B cell (primary cell): ENCODE measurements around the gene GALNT17. TPM values are rescaled to one million over a fixed set of nuclear protein-coding genes. Genes with fewer than 3 reads are reported as not detected.

Experiments used
- ATAC-seq: fragments of 200-7000 bp; cut with Tn5 transposase; one replicate; pipeline ENCODE4 v1.10.0; 2021; ENCODE audit warnings: low read depth, mild to moderate bottlenecking, moderate number of reproducible peaks, moderate library complexity
- CTCF ChIA-PET: fragments of 350-600 bp; sonication (Branson Sonifier 250); formaldehyde crosslinking; loops from one replicate; lab custom pipeline; 2021; ENCODE audit warnings: antibody characterized with exemption, inconsistent platforms; lab: Charles Lee
- POLR2A ChIA-PET: fragments of 350-600 bp; sonication (Branson Sonifier 250); formaldehyde crosslinking; loops from one replicate; lab custom pipeline; 2021; ENCODE audit warnings: antibody characterized with exemption; lab: Charles Lee
- DNase-seq: peaks from one replicate; pipeline ENCODE4 v3.0.0; 2013
- H2AFZ ChIP-seq: 2 replicates; pipeline ENCODE4 v1.6.1; 2012; ENCODE audit warnings: mild to moderate bottlenecking, low read depth, low read length; ENCODE audit not compliant: insufficient read depth, poor library complexity, severe bottlenecking
- H3K27ac ChIP-seq, 2 donors: 1 replicate in 1 of 2; 2 replicates in 1 of 2; pipeline ENCODE4 v1.5.1; 2012 to 2013; ENCODE audit warnings: low read length in 2 of 2, mild to moderate bottlenecking in 2 of 2, moderate library complexity in 1 of 2
- H3K27me3 ChIP-seq, 4 experiments: fragments of 200-600 bp in 1 of 4; sonication (generic) in 1 of 4; replicated peaks in 1 of 4; 1 replicate in 2 of 4; 2 replicates in 2 of 4; pipeline versions ENCODE4 v1.6.1 to v1.7.0; 2013 to 2016; ENCODE audit warnings: low read length in 3 of 4, mild to moderate bottlenecking in 2 of 4, mixed read lengths in 1 of 4, moderate library complexity in 1 of 4; ENCODE audit not compliant: insufficient read depth in 4 of 4, control insufficient read depth in 3 of 4; ENCODE audit errors: control extremely low read depth in 1 of 4
- H3K36me3 ChIP-seq, 2 experiments: replicated peaks in 1 of 2; 1 replicate in 1 of 2; 2 replicates in 1 of 2; pipeline versions ENCODE4 v1.6.1 to v1.7.1; 2013; ENCODE audit warnings: low read length in 1 of 2; ENCODE audit not compliant: insufficient read depth in 2 of 2, control insufficient read depth in 1 of 2; ENCODE audit errors: control extremely low read depth in 1 of 2, extremely low read depth in 1 of 2
- H3K4me1 ChIP-seq, 2 donors: fragments of 200-600 bp in 1 of 2; sonication (generic) in 1 of 2; 1 replicate in 1 of 2; 2 replicates in 1 of 2; pipeline versions ENCODE4 v1.5.1 to v1.6.1; 2013 to 2017; ENCODE audit warnings: low read length in 2 of 2; ENCODE audit not compliant: control insufficient read depth in 2 of 2, insufficient read depth in 2 of 2
- H3K4me2 ChIP-seq: replicated peaks from 2 replicates; pipeline ENCODE3; 2012; ENCODE audit warnings: mild to moderate bottlenecking, low read depth, low read length; ENCODE audit not compliant: poor library complexity, severe bottlenecking
- H3K4me3 ChIP-seq, 5 experiments: fragments of 200-600 bp in 1 of 5; sonication (generic) in 1 of 5; 1 replicate in 3 of 5; 2 replicates in 2 of 5; pipeline versions ENCODE4 v1.5.1 to v1.7.0; 2011 to 2016; ENCODE audit warnings: low read length in 4 of 5, mild to moderate bottlenecking in 4 of 5, low read depth in 2 of 5, control low read depth in 1 of 5, moderate library complexity in 1 of 5; ENCODE audit not compliant: insufficient read depth in 1 of 5; ENCODE audit errors: control extremely low read depth in 1 of 5, extremely low read depth in 1 of 5
- H3K79me2 ChIP-seq: fragments of 200-600 bp; sonication (generic); one replicate; pipeline ENCODE4 v1.6.0; 2016; ENCODE audit warnings: low read length; ENCODE audit not compliant: control insufficient read depth, insufficient read depth
- H3K9ac ChIP-seq: fragments of 200-600 bp; sonication (generic); 2 replicates; pipeline ENCODE4 v1.6.1; 2017; ENCODE audit warnings: mild to moderate bottlenecking, low read length, moderate library complexity
- H3K9me3 ChIP-seq, 3 donors: one replicate each; pipeline versions ENCODE4 v1.6.1 to v1.7.1; 2013; ENCODE audit warnings: low read length in 2 of 3; ENCODE audit not compliant: control insufficient read depth in 2 of 3, insufficient read depth in 1 of 3; ENCODE audit errors: control extremely low read depth in 1 of 3
- H4K20me1 ChIP-seq: 2 replicates; pipeline ENCODE4 v1.6.0; 2012; ENCODE audit warnings: mild to moderate bottlenecking, low read length; ENCODE audit not compliant: insufficient read depth, control insufficient read depth, poor library complexity, severe bottlenecking
- H3K27ac Mint-ChIP-seq: one replicate; pipeline ENCODE4 v1.8.0; 2021; ENCODE audit warnings: mixed read lengths
- H3K27me3 Mint-ChIP-seq: one replicate; pipeline ENCODE4 v1.8.0; 2021; ENCODE audit warnings: mixed read lengths
- H3K4me1 Mint-ChIP-seq: one replicate; pipeline ENCODE4 v1.8.0; 2021; ENCODE audit warnings: mixed read lengths
- H3K4me3 Mint-ChIP-seq: one replicate; pipeline ENCODE4 v1.8.0; 2021; ENCODE audit warnings: mixed read lengths
- H3K9me3 Mint-ChIP-seq: one replicate; pipeline ENCODE4 v1.8.0; 2022; ENCODE audit warnings: mixed read lengths; ENCODE audit not compliant: insufficient read depth
- EZH2 ChIP-seq: IDR thresholded peaks from 2 replicates; pipeline ENCODE4 v1.6.1; 2012; ENCODE audit warnings: borderline replicate concordance, low read depth, mild to moderate bottlenecking, moderate library complexity, low read length; ENCODE audit not compliant: insufficient read depth, poor library complexity, severe bottlenecking
- WGBS: methylation state at CpG from one replicate; pipeline ENCODE4 v1.1.5; 2013; ENCODE audit warnings: missing lambda C conversion rate; ENCODE audit not compliant: insufficient coverage; 5-methylcytosine and 5-hydroxymethylcytosine counted together
- intact Hi-C: fragments of 100-400 bp; cut with micrococcal nuclease; formaldehyde crosslinking; loops from one replicate; pipeline ENCODE4 v1.10.0; 2022
- polyA plus RNA-seq: library from polyadenylated mRNA; depleted of rRNA; stranded (reverse); fragments of >200 nt; gene quantifications from 2 replicates; pipeline ENCODE4 v1.2.3, GENCODE V29; 2012
- total RNA-seq, 2 donors: library from RNA; stranded (reverse); fragments of 120-200 nt in 1 of 2; gene quantifications; 1 replicate in 1 of 2; 2 replicates in 1 of 2; pipeline versions ENCODE4 v1.2.3 to v1.2.4, GENCODE V29; 2013 to 2022
- TF ChIP-seq, protein P1 (sequence below): fragments of 200-600 bp; IDR thresholded peaks from one replicate; pipeline ENCODE4 v1.8.0; 2022; ENCODE audit warnings: antibody characterized with exemption, mild to moderate bottlenecking

GALNT17 gene
- total and polyA plus RNA-seq, 2 donors (not counting 1 experiment from before 2014, with no cell fraction given), result not detected

- 92% methylated on average over 4 of the region's 5 CpGs for WGBS
- Mint-ChIP-seq H3K27ac (no peak overlapping the region), H3K4me1 (no peaks in the 10 kb centered on the region), H3K4me3 (no peak overlapping the region), H3K9me3 (peaks cover 4% of the 10 kb centered on the region), H3K27me3 (no peaks in the 10 kb centered on the region)
- no peak for ATAC-seq
- Histone ChIP-seq H3K27ac (no peak overlapping the region), H3K27me3 (no peaks in the 10 kb centered on the region), H3K9me3 (peaks cover 0 to 2% (median 0%) of the 10 kb centered on the region in 3 donors), H4K20me1 (no peaks in the 10 kb centered on the region), H3K4me2 (no peak overlapping the region), H3K4me3 (no peak overlapping the region), H3K36me3 (no peaks in the 10 kb centered on the region), H3K4me1 (no peaks in the 10 kb centered on the region), H3K9ac (no peak overlapping the region), H2AFZ (no peak overlapping the region), H3K79me2 (no peaks in the 10 kb centered on the region)
- intact Hi-C loops, result no loop called here
- POLR2A ChIA-PET, result no interaction called here
- DNase-seq, result no peak
- CTCF ChIA-PET, result no interaction called here
- no peak for TF ChIP-seq EZH2
- TF ChIP-seq, protein P1, sequence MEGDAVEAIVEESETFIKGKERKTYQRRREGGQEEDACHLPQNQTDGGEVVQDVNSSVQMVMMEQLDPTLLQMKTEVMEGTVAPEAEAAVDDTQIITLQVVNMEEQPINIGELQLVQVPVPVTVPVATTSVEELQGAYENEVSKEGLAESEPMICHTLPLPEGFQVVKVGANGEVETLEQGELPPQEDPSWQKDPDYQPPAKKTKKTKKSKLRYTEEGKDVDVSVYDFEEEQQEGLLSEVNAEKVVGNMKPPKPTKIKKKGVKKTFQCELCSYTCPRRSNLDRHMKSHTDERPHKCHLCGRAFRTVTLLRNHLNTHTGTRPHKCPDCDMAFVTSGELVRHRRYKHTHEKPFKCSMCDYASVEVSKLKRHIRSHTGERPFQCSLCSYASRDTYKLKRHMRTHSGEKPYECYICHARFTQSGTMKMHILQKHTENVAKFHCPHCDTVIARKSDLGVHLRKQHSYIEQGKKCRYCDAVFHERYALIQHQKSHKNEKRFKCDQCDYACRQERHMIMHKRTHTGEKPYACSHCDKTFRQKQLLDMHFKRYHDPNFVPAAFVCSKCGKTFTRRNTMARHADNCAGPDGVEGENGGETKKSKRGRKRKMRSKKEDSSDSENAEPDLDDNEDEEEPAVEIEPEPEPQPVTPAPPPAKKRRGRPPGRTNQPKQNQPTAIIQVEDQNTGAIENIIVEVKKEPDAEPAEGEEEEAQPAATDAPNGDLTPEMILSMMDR, result no peak
These were observed 483.1 kb downstream of the GALNT17 start for GRCh38 chr7:71615017-71615416.

DNA sequence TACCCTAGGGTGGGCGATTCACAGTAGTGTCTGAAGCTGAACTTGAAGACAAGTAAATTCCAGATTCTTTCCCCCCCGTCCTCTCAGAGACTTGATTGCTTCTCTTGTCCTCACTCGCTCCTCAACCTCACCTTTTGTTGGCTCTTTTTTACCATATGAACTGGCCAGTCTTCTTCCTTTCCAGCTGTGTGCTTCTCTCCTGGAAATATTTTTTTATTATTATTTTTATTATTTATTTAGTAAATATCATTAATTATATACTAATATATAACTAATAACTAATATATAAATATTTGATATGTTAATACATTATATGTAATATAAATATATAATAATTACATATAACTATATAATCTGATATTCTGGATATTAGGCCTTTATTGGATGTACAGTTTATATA, 484.3 kb downstream of the GALNT17 start:
- POLR2A ChIA-PET, result no interaction called here
- 100% methylated on average over 1 of the region's 3 CpGs for WGBS

More for the DNA sequence above, 484.3 kb downstream of the GALNT17 start:
- intact Hi-C loops, result no loop called here
- Histone ChIP-seq H3K9ac (no peak overlapping the region), H4K20me1 (no peaks in the 10 kb centered on the region), H3K9me3 (peaks cover 0 to 2% (median 0%) of the 10 kb centered on the region in 3 donors), H3K4me2 (no peak overlapping the region), H2AFZ (no peak overlapping the region), H3K27ac (no peak overlapping the region), H3K27me3 (no peaks in the 10 kb centered on the region), H3K4me1 (no peaks in the 10 kb centered on the region), H3K4me3 (no peak overlapping the region), H3K79me2 (no peaks in the 10 kb centered on the region), H3K36me3 (no peaks in the 10 kb centered on the region)
- H3K4me3 Mint-ChIP-seq, result no peak overlapping the region
- ATAC-seq (no peak), DNase-seq (no peak)
- no peaks in the 10 kb centered on the region for H3K4me1 Mint-ChIP-seq
- CTCF ChIA-PET, result no interaction called here
- no peaks in the 10 kb centered on the region for H3K27me3 Mint-ChIP-seq
- no peak for TF ChIP-seq EZH2
- TF ChIP-seq, protein P1, result no peak
- H3K27ac Mint-ChIP-seq, result no peak overlapping the region
- peaks cover 5% of the 10 kb centered on the region for H3K9me3 Mint-ChIP-seq
